Measurements from ENCODE around the gene RCL1. TPM values are rescaled to one million over a fixed set of nuclear protein-coding genes. Genes with fewer than 3 reads are reported as not detected.

RCL1 gene
- total RNA-seq, 1 experiment from 2014 or later, result 52.2 TPM

GRCh38 chr9:4801156-4801555 is 8.4 kb downstream of the RCL1 start:
- Histone ChIP-seq H3K4me2 (ENCODE audit: low read length) (no peak overlapping the region), H3K27ac (ENCODE audit: low read length) (no peak overlapping the region), H2AFZ (ENCODE audit: low read length) (no peak overlapping the region), H3F3A (ENCODE audit: low read length, unreplicated experiment) (no peaks in the 10 kb centered on the region), H3K9ac (ENCODE audit: low read length) (no peak overlapping the region), H4K20me1 (ENCODE audit: low read length) (peaks cover 14% of the 10 kb centered on the region), H3K4me1 (ENCODE audit: insufficient read depth, low read length) (peaks cover 4% of the 10 kb centered on the region; the same call in 1 of the 2 replicates), H3K79me2 (ENCODE audit: low read length) (peaks cover 100% of the 10 kb centered on the region), H3K27me3 (ENCODE audit: low read length) (no peaks in the 10 kb centered on the region), H3K36me3 (ENCODE audit: low read depth, low read length) (no peaks in the 10 kb centered on the region; the same call in 1 of the 2 replicates), H3K9me3 (ENCODE audit: low read length) (no peaks in the 10 kb centered on the region), H3K4me3 (ENCODE audit: low read length) (no peak overlapping the region), H3K9me2 (replicated peaks; ENCODE audit: low read length) (no peaks in the 10 kb centered on the region)
- ATAC-seq (no peak), DNase-seq (no peak)
- CTCF ChIA-PET, result interaction anchor here (0.6 kb wide), 1 partner anchor 858 kb away, joined by 4 read pairs; no protein-coding TSS in a partner anchor
- BruUV-seq (replicated peaks), result no TSS peak
- intact Hi-C loops (cut with micrococcal nuclease), result no loop called here
- POLR2A ChIA-PET (ENCODE audit: unreplicated experiment), result no interaction called here
- no peak for TF ChIP-seq CTCF (conservative IDR thresholded peaks at IDR 0.05; ENCODE audit: low read depth, low read length)
- no peak for TF ChIP-seq EZH2phosphoT487 (IDR thresholded peaks at IDR 0.05; ENCODE audit: borderline replicate concordance, low read length)
- TF ChIP-seq EZH2 (IDR thresholded peaks at IDR 0.05; ENCODE audit: low read length, unreplicated experiment), result no peak

- POLR2A ChIA-PET (ENCODE audit: unreplicated experiment), result no interaction called here
Observed at GRCh38 chr9:4803670-4804530, 11.2 kb downstream of the RCL1 start.

More at GRCh38 chr9:4803670-4804530, 11.2 kb downstream of the RCL1 start:
- Histone ChIP-seq H3K9me2 (replicated peaks; ENCODE audit: low read length) (no peaks in the 10 kb centered on the region), H3K36me3 (ENCODE audit: low read depth, low read length) (peaks cover 5% of the 10 kb centered on the region; the same call in 1 of the 2 replicates), H3F3A (ENCODE audit: low read length, unreplicated experiment) (no peaks in the 10 kb centered on the region), H2AFZ (ENCODE audit: low read length) (no peak overlapping the region), H3K27ac (ENCODE audit: low read length) (no peak overlapping the region), H3K9ac (ENCODE audit: low read length) (no peak overlapping the region), H3K9me3 (ENCODE audit: low read length) (no peaks in the 10 kb centered on the region), H4K20me1 (ENCODE audit: low read length) (peaks cover 4% of the 10 kb centered on the region; the same call in 1 of the 2 replicates), H3K79me2 (ENCODE audit: low read length) (peaks cover 100% of the 10 kb centered on the region), H3K4me3 (ENCODE audit: low read length) (no peak overlapping the region), H3K4me1 (ENCODE audit: insufficient read depth, low read length) (no peaks in the 10 kb centered on the region), H3K4me2 (ENCODE audit: low read length) (no peak overlapping the region), H3K27me3 (ENCODE audit: low read length) (no peaks in the 10 kb centered on the region)
- ATAC-seq (no peak), DNase-seq (no peak)
- no peak for TF ChIP-seq CTCF (conservative IDR thresholded peaks at IDR 0.05; ENCODE audit: low read depth, low read length)
- no peak for TF ChIP-seq EZH2phosphoT487 (IDR thresholded peaks at IDR 0.05; ENCODE audit: borderline replicate concordance, low read length)
- no peak for TF ChIP-seq EZH2 (IDR thresholded peaks at IDR 0.05; ENCODE audit: low read length, unreplicated experiment)
- BruUV-seq (replicated peaks), result no TSS peak
- intact Hi-C loops (cut with micrococcal nuclease), result no loop called here
- CTCF ChIA-PET, result no interaction called here

All from PC-3 (cell line).